ENCODE measurements around the gene PMEPA1. TPM values are rescaled to one million over a fixed set of nuclear protein-coding genes. Genes with fewer than 3 reads are reported as not detected.

PMEPA1 gene
- total RNA-seq, 1 experiment from 2014 or later, result 1,302 TPM

GRCh38 chr20:57701651-57702050 is 8.2 kb downstream of the PMEPA1 start:
- peaks cover 100% of the 10 kb centered on the region for H3K36me3 Mint-ChIP-seq (ENCODE audit: insufficient read depth, unreplicated experiment)
- intact Hi-C loops (cut with micrococcal nuclease; ENCODE audit: unreplicated experiment), result no loop called here
- no peak for DNase-seq
- no TSS peak for BruUV-seq (replicated peaks)
- TF ChIP-seq, protein P1, sequence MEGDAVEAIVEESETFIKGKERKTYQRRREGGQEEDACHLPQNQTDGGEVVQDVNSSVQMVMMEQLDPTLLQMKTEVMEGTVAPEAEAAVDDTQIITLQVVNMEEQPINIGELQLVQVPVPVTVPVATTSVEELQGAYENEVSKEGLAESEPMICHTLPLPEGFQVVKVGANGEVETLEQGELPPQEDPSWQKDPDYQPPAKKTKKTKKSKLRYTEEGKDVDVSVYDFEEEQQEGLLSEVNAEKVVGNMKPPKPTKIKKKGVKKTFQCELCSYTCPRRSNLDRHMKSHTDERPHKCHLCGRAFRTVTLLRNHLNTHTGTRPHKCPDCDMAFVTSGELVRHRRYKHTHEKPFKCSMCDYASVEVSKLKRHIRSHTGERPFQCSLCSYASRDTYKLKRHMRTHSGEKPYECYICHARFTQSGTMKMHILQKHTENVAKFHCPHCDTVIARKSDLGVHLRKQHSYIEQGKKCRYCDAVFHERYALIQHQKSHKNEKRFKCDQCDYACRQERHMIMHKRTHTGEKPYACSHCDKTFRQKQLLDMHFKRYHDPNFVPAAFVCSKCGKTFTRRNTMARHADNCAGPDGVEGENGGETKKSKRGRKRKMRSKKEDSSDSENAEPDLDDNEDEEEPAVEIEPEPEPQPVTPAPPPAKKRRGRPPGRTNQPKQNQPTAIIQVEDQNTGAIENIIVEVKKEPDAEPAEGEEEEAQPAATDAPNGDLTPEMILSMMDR (IDR thresholded peaks at IDR 0.05; ENCODE audit: unreplicated experiment), result no peak
- no peaks in the 10 kb centered on the region for H3K27me3 Mint-ChIP-seq (ENCODE audit: unreplicated experiment)
- peaks cover 90% of the 10 kb centered on the region for H3K4me1 Mint-ChIP-seq (ENCODE audit: low read depth, unreplicated experiment)
- CTCF ChIA-PET, result interaction anchor here (0.6 to 2.1 kb wide), 6 partner anchors 8 to 313 kb away, joined by 3 to 7 read pairs (median 3); no protein-coding TSS in a partner anchor
- H3K4me3 Mint-ChIP-seq (ENCODE audit: low read depth, unreplicated experiment), result peak overlapping the region; percentile 88
- peak overlapping the region; percentile 97 for H3K27ac Mint-ChIP-seq (ENCODE audit: unreplicated experiment)
- no peaks in the 10 kb centered on the region for H3K9me3 Mint-ChIP-seq (ENCODE audit: low read depth, unreplicated experiment)

DNA sequence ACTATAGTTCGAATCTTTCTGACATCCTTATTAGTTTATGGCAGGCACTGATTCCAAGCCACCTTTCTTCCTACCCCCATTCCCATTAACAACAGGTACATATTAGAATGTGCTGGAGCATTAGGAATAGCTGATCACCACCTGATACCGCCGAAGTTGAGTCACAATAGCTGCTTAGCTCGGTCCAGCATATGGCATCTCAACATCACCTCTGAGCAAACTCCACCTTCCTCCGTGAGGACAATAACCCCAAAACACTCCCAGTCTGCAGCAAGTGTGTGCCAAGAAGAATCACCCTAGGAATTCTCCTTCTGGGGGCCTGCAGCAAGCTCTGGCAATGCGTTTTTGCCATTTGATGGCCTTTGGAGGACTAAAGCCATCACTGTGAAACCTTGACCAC is 8.7 kb downstream of the PMEPA1 start:
- CTCF ChIA-PET, result interaction anchor here (0.6 to 1.1 kb wide), 5 partner anchors 9 to 314 kb away, joined by 3 to 4 read pairs (median 3); no protein-coding TSS in a partner anchor

DNA sequence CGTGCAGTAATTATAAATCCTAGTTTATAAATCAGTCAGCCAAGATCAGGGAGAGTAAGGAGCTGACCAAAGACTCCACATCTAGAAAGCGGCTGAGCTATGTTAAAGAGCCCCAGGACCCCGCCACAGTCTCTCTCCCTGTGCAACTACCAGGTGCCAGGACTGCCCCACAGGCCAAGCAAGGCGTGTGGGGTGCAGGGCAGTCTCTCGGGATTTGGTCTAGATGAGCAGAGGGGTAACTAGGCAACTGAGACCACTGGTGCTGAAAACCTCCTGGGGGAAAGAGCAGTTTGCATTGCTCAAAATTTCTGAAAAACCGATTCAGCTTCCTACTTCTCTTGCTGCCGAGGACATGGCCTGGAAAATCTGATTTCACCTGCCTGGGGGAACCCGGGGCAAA is 10.4 kb downstream of the PMEPA1 start:
- peaks cover 92% of the 10 kb centered on the region for H3K4me1 Mint-ChIP-seq (ENCODE audit: low read depth, unreplicated experiment)
- no peaks in the 10 kb centered on the region for H3K27me3 Mint-ChIP-seq (ENCODE audit: unreplicated experiment)
- H3K4me3 Mint-ChIP-seq (ENCODE audit: low read depth, unreplicated experiment), result peak overlapping the region; percentile 88
- no peaks in the 10 kb centered on the region for H3K9me3 Mint-ChIP-seq (ENCODE audit: low read depth, unreplicated experiment)
- peaks cover 100% of the 10 kb centered on the region for H3K36me3 Mint-ChIP-seq (ENCODE audit: insufficient read depth, unreplicated experiment)
- peak overlapping the region; percentile 97 for H3K27ac Mint-ChIP-seq (ENCODE audit: unreplicated experiment)
- intact Hi-C loops (cut with micrococcal nuclease; ENCODE audit: unreplicated experiment), result loop anchor here (5.0 kb wide), 3 partner anchors 208 to 433 kb away; no protein-coding TSS in a partner anchor
- TF ChIP-seq, protein P1 (IDR thresholded peaks at IDR 0.05; ENCODE audit: unreplicated experiment), result no peak
- DNase-seq, result no peak
- CTCF ChIA-PET, result interaction anchor here (0.6 to 2.4 kb wide), 11 partner anchors 8 to 433 kb away, joined by 3 to 21 read pairs (median 6); partner anchors contain the start of genes PMEPA1 and ZBP1
- no TSS peak for BruUV-seq (replicated peaks)

More for the DNA sequence above, 8.7 kb downstream of the PMEPA1 start:
- intact Hi-C loops (cut with micrococcal nuclease; ENCODE audit: unreplicated experiment), result no loop called here
- DNase-seq, result no peak
- H3K36me3 Mint-ChIP-seq (ENCODE audit: insufficient read depth, unreplicated experiment), result peaks cover 100% of the 10 kb centered on the region
- BruUV-seq (replicated peaks), result no TSS peak
- TF ChIP-seq, protein P1 (IDR thresholded peaks at IDR 0.05; ENCODE audit: unreplicated experiment), result no peak
- H3K27me3 Mint-ChIP-seq (ENCODE audit: unreplicated experiment), result no peaks in the 10 kb centered on the region
- H3K4me1 Mint-ChIP-seq (ENCODE audit: low read depth, unreplicated experiment), result peaks cover 95% of the 10 kb centered on the region
- H3K9me3 Mint-ChIP-seq (ENCODE audit: low read depth, unreplicated experiment), result no peaks in the 10 kb centered on the region
- H3K27ac Mint-ChIP-seq (ENCODE audit: unreplicated experiment), result peak overlapping the region; percentile 97
- H3K4me3 Mint-ChIP-seq (ENCODE audit: low read depth, unreplicated experiment), result peak overlapping the region; percentile 88

DNA sequence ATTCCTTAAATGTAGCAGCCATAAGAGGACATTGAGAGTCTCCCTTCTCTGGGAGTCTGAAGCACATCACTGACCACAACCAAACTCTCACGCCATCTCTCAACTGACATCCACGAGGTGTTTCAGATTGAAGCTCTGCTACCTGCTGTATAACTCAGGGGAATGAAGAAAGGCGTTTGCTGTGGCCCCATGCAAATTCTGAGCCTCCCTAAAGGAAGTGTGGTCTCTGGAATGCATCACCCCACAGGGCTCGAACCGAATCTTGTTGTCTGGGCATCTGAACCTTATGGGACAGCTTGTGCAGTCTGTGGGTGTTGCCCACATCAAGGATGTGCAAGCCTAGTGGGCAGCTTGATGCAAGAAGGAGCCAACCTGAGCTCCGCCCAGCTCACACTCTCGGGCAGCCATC is 10.9 kb downstream of the PMEPA1 start:
- TF ChIP-seq, protein P1 (IDR thresholded peaks at IDR 0.05; ENCODE audit: unreplicated experiment), result no peak
- no peaks in the 10 kb centered on the region for H3K9me3 Mint-ChIP-seq (ENCODE audit: low read depth, unreplicated experiment)
- no peaks in the 10 kb centered on the region for H3K27me3 Mint-ChIP-seq (ENCODE audit: unreplicated experiment)
- CTCF ChIA-PET, result interaction anchor here (0.6 to 2.4 kb wide), 13 partner anchors 9 to 433 kb away, joined by 3 to 21 read pairs (median 6); partner anchors contain the start of genes PMEPA1 and ZBP1
- H3K4me1 Mint-ChIP-seq (ENCODE audit: low read depth, unreplicated experiment), result peaks cover 92% of the 10 kb centered on the region
- peak; percentile 77 for DNase-seq
- intact Hi-C loops (cut with micrococcal nuclease; ENCODE audit: unreplicated experiment), result loop anchor here (1.0 to 5.0 kb wide), 4 partner anchors 8 to 433 kb away; no protein-coding TSS in a partner anchor
- TSS peak; percentile 78 for BruUV-seq (replicated peaks)
- peak overlapping the region; percentile 88 for H3K4me3 Mint-ChIP-seq (ENCODE audit: low read depth, unreplicated experiment)
- H3K36me3 Mint-ChIP-seq (ENCODE audit: insufficient read depth, unreplicated experiment), result peaks cover 100% of the 10 kb centered on the region
- H3K27ac Mint-ChIP-seq (ENCODE audit: unreplicated experiment), result peak overlapping the region; percentile 97
